ENCODE measurements around the gene PLEKHS1. TPM values are rescaled to one million over a fixed set of nuclear protein-coding genes. Genes with fewer than 3 reads are reported as not detected.
"Not testable (repeated sequence)": the region's sequence is repeated elsewhere in the genome, so short reads cannot be mapped to it uniquely, and the experiment has no call there.

Gene PLEKHS1
- total RNA-seq, 1 donor from 2014 or later: 0.52 TPM

DNA sequence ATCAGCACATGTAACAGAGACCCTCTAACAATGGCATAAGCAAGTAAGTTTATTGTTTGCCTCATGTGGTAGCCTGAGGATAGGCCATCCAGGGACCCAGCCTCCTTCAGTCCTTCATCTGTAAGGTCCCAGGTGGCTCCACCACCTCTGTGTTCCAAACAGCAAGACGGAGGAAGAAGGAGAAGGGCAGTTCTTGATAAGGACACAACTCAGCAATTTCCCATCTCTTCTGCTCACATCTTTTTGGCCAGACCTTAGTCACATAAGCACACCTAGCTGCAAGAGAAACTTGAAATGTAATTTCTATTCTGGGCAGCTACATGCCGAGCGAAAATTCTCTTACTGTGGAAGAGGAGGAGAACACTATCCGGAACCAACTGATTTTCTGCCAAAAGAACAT, 68.5 kb downstream of the PLEKHS1 start:
- Histone ChIP-seq H3K4me1 (ENCODE audit: control insufficient read depth in 3 of 3, insufficient read depth in 3 of 3, low read length in 3 of 3) (no peaks in the 10 kb centered on the region), H3K9me3 (ENCODE audit: control insufficient read depth in 3 of 3, low read length in 3 of 3) (no peaks in the 10 kb centered on the region), H3K27me3 (ENCODE audit: control insufficient read depth in 3 of 3, insufficient read depth in 3 of 3, low read length in 3 of 3) (no peaks in the 10 kb centered on the region), H3K4me3 (ENCODE audit: low read length in 3 of 3) (no peak overlapping the region), H3K27ac (ENCODE audit: low read depth, low read length) (no peak overlapping the region), H3K9ac (ENCODE audit: low read depth in 1 of 3, low read length in 3 of 3) (no peak overlapping the region), H3K36me3 (ENCODE audit: control insufficient read depth in 3 of 3, insufficient read depth in 3 of 3, low read length in 3 of 3) (no peaks in the 10 kb centered on the region)

DNA sequence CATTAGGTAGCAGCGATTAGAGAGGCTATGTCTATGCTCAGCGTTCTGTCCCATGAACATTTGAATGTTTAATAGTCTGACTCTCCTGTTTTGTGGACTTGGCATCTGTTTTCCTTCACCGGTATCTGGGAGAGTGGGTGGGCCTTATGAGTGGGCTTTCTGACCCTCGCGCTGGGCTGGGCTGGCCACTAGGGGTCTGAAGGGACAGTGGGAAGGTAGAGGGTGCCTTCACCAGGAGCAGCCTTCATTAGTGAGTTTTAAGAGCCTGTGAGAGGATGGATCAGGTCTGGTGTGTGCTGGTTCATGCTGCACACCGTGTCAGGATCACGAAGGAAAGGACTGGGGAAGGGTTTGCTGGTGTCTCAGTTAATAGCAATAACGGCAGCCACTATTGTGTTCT, 69.0 kb downstream of the PLEKHS1 start:
- Histone ChIP-seq H3K36me3 (ENCODE audit: control insufficient read depth in 3 of 3, insufficient read depth in 3 of 3, low read length in 3 of 3) (no peaks in the 10 kb centered on the region), H3K4me1 (ENCODE audit: control insufficient read depth in 3 of 3, insufficient read depth in 3 of 3, low read length in 3 of 3) (no peaks in the 10 kb centered on the region), H3K4me3 (ENCODE audit: low read length in 3 of 3) (no peak overlapping the region)

DNA sequence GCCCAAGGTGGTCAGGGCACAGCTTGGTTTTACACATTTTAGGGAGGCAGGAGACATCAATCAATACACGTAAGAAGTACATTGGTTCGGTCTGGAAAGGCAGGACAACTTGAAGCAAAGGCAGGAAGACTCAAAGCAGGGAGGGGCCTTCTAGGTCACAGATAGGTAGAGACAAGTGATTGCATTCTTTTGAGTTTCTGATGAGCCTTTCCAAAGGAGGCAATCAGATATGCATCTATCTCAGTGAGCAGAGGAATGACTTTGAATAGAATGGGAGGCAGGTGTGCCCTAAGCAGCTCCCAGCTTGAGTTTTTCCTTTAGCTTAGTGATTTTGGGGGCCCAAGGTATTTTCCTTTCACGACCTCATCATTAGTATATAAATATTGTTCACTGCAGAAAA, 69.8 kb downstream of the PLEKHS1 start:
- H3K9ac ChIP-seq (ENCODE audit: low read depth in 1 of 3, low read length in 3 of 3); H3K4me1 ChIP-seq (ENCODE audit: control insufficient read depth in 3 of 3, insufficient read depth in 3 of 3, low read length in 3 of 3); H3K27ac ChIP-seq (ENCODE audit: low read depth, low read length); H3K9me3 ChIP-seq (ENCODE audit: control insufficient read depth in 3 of 3, low read length in 3 of 3); H3K36me3 ChIP-seq (ENCODE audit: control insufficient read depth in 3 of 3, insufficient read depth in 3 of 3, low read length in 3 of 3); H3K4me3 ChIP-seq (ENCODE audit: low read length in 3 of 3); H3K27me3 ChIP-seq (ENCODE audit: control insufficient read depth in 3 of 3, insufficient read depth in 3 of 3, low read length in 3 of 3): not testable (repeated sequence)

More for the DNA sequence above, 69.0 kb downstream of the PLEKHS1 start:
- Histone ChIP-seq H3K27ac (ENCODE audit: low read depth, low read length) (no peak overlapping the region), H3K9ac (ENCODE audit: low read depth in 1 of 3, low read length in 3 of 3) (no peak overlapping the region), H3K9me3 (ENCODE audit: control insufficient read depth in 3 of 3, low read length in 3 of 3) (no peaks in the 10 kb centered on the region), H3K27me3 (ENCODE audit: control insufficient read depth in 3 of 3, insufficient read depth in 3 of 3, low read length in 3 of 3) (no peaks in the 10 kb centered on the region)

DNA sequence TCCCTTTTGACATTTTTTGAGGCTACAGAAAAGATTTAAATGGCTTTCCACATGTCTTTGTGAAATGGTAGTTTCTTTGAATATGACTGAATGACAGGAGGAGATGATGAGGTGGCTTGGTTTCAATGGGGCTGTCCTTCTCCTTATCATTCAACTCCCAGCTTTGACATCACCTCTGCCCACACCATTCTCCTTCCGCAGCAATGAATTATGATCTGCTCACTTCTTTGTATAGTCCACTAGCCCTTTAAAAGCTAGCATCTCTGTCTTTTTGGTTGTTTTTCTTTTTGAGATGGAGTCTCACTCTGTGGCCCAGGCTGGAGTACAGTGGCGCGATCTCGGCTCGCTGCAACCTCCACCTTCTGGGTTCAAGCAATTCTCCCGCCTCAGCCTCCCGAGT, 70.7 kb downstream of the PLEKHS1 start:
- H3K27me3 ChIP-seq (ENCODE audit: control insufficient read depth in 3 of 3, insufficient read depth in 3 of 3, low read length in 3 of 3): no peaks in the 10 kb centered on the region
- no peaks in the 10 kb centered on the region for H3K4me1 ChIP-seq (ENCODE audit: control insufficient read depth in 3 of 3, insufficient read depth in 3 of 3, low read length in 3 of 3)
- no peaks in the 10 kb centered on the region for H3K9me3 ChIP-seq (ENCODE audit: control insufficient read depth in 3 of 3, low read length in 3 of 3)
- H3K4me3 ChIP-seq (ENCODE audit: low read length in 3 of 3): no peak overlapping the region
- H3K27ac ChIP-seq (ENCODE audit: low read depth, low read length): no peak overlapping the region
- no peaks in the 10 kb centered on the region for H3K36me3 ChIP-seq (ENCODE audit: control insufficient read depth in 3 of 3, insufficient read depth in 3 of 3, low read length in 3 of 3)
- no peak overlapping the region for H3K9ac ChIP-seq (ENCODE audit: low read depth in 1 of 3, low read length in 3 of 3)

DNA sequence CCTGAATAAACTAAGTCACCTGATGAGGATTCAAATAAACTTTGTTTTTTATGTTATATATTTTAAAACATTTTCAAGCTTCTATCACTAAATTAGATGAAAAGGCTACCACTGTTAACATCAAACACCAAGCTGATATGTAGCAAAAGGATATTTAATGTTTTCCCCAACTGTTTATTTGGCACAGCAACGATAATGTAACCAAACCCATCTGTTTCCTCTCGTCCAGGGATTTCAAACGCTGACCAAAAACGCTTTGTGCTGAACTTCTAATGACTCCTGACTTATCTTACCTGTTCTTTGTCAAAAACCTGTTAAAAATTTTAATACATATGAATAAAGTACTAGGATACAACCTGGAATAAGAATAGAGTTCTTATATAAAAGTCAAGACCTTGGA, 71.9 kb downstream of the PLEKHS1 start:
- H3K36me3 ChIP-seq (ENCODE audit: control insufficient read depth in 3 of 3, insufficient read depth in 3 of 3, low read length in 3 of 3): no peaks in the 10 kb centered on the region
- no peaks in the 10 kb centered on the region for H3K9me3 ChIP-seq (ENCODE audit: control insufficient read depth in 3 of 3, low read length in 3 of 3)
- H3K9ac ChIP-seq (ENCODE audit: low read depth in 1 of 3, low read length in 3 of 3): no peak overlapping the region
- no peak overlapping the region for H3K4me3 ChIP-seq (ENCODE audit: low read length in 3 of 3)
- no peak overlapping the region for H3K27ac ChIP-seq (ENCODE audit: low read depth, low read length)
- H3K27me3 ChIP-seq (ENCODE audit: control insufficient read depth in 3 of 3, insufficient read depth in 3 of 3, low read length in 3 of 3): no peaks in the 10 kb centered on the region
- H3K4me1 ChIP-seq (ENCODE audit: control insufficient read depth in 3 of 3, insufficient read depth in 3 of 3, low read length in 3 of 3): no peaks in the 10 kb centered on the region

DNA sequence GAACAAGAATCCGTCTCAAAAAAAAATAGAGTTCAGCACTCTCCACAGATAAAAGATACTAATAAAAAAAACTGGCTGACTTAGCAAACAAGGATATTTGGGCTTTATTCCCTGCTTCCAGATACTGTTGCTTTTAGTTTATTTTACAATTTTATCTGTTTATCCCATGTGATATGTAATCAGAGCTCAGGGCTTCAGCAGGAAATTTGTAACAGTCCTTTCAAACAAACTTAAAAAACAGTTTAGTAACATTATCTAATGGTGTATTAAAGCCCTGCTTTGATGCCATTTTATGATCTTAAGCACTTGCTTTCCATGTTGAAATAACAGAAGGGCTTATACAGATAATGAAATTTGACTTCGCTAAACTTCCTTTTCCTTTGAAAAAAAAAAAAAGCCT, 74.3 kb downstream of the PLEKHS1 start:
- Histone ChIP-seq H3K27me3 (ENCODE audit: control insufficient read depth in 3 of 3, insufficient read depth in 3 of 3, low read length in 3 of 3) (no peaks in the 10 kb centered on the region), H3K4me1 (ENCODE audit: control insufficient read depth in 3 of 3, insufficient read depth in 3 of 3, low read length in 3 of 3) (no peaks in the 10 kb centered on the region), H3K27ac (ENCODE audit: low read depth, low read length) (no peak overlapping the region), H3K4me3 (ENCODE audit: low read length in 3 of 3) (no peak overlapping the region), H3K9me3 (ENCODE audit: control insufficient read depth in 3 of 3, low read length in 3 of 3) (no peaks in the 10 kb centered on the region), H3K36me3 (ENCODE audit: control insufficient read depth in 3 of 3, insufficient read depth in 3 of 3, low read length in 3 of 3) (no peaks in the 10 kb centered on the region), H3K9ac (ENCODE audit: low read depth in 1 of 3, low read length in 3 of 3) (no peak overlapping the region)

DNA sequence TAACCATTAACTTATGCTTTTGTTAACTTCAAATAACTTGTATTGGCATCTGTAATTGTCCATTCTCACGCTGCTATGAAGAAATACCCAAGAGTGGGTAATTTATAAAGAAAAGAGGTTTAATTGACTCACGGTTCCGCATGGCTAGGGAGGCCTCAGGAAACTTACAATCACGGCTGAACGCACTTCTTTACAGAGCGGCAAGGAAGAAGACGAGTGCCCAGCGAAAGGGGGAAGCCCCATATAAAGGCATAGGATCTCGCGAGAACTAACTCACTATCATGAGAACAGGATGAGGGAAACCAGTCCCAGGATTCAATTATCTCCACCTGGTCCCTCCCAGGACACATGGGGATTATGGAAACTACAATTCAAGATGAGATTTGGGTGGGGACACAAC, 77.1 kb downstream of the PLEKHS1 start:
- not testable (repeated sequence) for H3K4me1 ChIP-seq (ENCODE audit: control insufficient read depth in 3 of 3, insufficient read depth in 3 of 3, low read length in 3 of 3); H3K36me3 ChIP-seq (ENCODE audit: control insufficient read depth in 3 of 3, insufficient read depth in 3 of 3, low read length in 3 of 3); H3K4me3 ChIP-seq (ENCODE audit: low read length in 3 of 3); H3K9me3 ChIP-seq (ENCODE audit: control insufficient read depth in 3 of 3, low read length in 3 of 3); H3K27me3 ChIP-seq (ENCODE audit: control insufficient read depth in 3 of 3, insufficient read depth in 3 of 3, low read length in 3 of 3); H3K9ac ChIP-seq (ENCODE audit: low read depth in 1 of 3, low read length in 3 of 3); H3K27ac ChIP-seq (ENCODE audit: low read depth, low read length)

Small RNA genes within 50 kb of the gene (small RNA-seq; reads per million reads assigned to genes)
- not detected for gene RF00560

Other genes starting within 250 kb of the PLEKHS1 start
- under 0.01 TPM for gene HABP2, start 198.6 kb upstream of the PLEKHS1 start, total RNA-seq
- gene NRAP, start 87.6 kb upstream of the PLEKHS1 start, total RNA-seq: 27.1 TPM
- gene CASP7, start 71.8 kb upstream of the PLEKHS1 start, total RNA-seq: 13.6 TPM
- 5.2 TPM for gene DCLRE1A, start 102.4 kb downstream of the PLEKHS1 start, total RNA-seq
- gene NHLRC2, start 103.0 kb downstream of the PLEKHS1 start, total RNA-seq: 15.1 TPM